NCI-H187 (cell line): ENCODE measurements around the gene GRIN3A.
"Not testable (repeated sequence)": the region's sequence is repeated elsewhere in the genome, so short reads cannot be mapped to it uniquely, and the experiment has no call there.

Source experiments
- DNase-seq, 2 experiments: peaks; one replicate each; lab custom pipeline; 2025; lab: John Stamatoyannopoulos, UW

GRIN3A gene

DNA sequence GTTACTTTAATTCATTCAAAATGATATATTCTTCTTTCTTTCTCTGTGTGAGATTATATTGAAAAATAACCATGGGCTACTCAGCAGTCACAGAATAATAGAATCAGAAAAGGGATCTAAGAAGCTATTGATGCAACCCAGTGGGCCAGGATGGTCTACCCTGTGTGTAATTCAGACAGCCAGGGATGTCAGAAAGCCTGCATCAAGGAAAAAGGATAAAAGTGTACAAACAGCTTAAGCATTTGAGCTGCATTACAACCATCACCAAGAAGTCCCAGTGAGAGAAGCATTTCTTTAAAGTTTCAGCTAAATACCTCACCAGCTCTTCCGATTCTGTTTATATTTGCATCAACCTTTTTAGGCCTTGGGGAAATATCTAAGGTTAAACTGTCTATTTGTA lies 105.8 kb downstream of the GRIN3A start:
- DNase-seq, result no peak

DNA sequence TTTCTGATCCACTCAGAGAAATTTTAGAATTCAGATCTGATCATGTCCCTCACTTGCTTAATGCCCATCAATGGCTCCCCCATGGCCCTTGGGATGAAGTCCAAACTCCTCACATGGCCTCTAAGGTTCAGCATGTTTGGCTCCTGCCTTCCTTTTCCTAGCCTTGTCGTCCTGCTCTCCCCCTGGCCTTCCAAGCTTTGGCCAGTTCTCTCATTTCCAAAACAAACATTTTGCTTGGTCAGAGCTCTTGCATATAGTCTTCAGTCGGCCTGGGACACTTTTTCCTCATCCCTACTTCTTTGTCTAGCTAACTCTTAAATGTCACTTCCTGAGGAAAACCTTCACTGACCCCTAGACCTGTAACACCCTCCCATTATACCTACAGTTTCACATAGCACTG lies 106.6 kb downstream of the GRIN3A start:
- DNase-seq, result no peak

DNA sequence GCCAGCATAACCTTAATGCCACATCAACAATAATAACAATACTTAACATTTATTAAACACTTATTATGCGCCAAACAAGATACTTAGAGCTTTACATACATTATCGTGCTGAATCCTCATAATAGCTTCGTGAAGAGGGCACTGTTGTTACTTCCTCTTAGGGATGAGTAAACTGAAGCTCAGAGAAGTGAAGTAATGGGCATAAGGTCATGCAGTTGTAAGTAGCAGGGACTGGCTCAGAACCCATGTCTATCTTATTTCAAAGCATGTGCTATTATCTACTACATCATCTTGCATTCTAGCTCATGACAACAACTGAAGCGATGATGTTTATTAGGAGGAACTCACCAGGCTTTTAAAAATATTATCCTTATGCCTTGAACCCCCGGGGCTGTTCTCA lies 108.8 kb downstream of the GRIN3A start:
- DNase-seq, result no peak

DNA sequence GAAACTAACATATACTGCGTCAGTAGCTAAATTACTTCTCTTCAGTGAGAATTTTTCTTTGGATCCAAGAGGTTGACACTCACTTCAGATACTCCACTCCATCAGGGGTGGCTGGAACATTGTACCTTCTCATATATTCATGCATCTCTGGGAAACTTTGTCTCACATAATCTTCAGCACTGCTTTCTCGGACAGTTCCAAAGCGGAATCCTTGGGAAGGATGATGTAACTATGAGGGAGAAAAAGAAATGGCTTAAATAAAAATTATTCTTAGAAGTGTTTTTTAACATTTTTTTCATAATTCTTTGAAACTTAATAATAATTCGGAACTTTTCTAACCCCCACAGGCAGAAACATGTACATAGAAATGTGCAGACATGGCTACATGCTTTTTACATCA lies 110.3 kb downstream of the GRIN3A start:
- DNase-seq, result no peak

DNA sequence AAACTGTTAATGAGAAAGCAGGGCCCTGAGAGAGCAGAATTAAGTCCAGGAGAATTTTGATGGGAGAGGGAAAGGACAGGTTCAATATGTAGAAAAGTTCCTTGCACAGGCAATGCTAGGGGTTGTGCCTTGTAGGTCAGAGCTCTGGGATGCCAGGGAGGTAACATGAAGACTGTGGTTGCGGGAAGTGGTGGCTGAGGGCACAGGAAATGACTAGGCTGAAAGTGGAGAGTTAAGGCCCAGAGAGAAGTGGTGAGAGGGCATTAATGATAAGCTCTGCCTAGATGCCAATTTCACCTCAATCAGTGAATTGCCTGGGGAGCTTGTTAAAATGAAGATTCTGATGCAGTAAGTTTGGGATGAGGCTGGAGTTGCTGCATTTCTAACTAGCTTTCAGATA lies 112.2 kb downstream of the GRIN3A start:
- no peak for DNase-seq

DNA sequence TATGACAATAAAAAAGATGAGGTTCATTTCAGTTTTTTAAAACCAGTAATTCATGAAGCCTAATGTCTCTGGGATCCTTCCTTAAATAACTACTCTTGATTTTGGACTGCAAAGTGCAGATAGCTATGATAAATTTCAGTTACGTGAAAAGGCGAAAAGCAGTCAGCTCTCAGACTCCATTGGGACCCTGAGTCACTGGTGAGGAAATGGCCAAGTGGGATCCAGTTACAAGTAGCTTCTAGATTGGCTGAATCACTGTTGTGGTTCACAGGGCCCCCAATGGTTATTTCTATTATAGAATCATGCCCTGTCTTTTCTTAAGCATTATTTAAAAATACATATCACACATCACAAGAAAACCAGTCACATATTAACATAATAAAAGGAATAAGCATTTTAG lies 112.6 kb downstream of the GRIN3A start:
- no peak for DNase-seq

DNA sequence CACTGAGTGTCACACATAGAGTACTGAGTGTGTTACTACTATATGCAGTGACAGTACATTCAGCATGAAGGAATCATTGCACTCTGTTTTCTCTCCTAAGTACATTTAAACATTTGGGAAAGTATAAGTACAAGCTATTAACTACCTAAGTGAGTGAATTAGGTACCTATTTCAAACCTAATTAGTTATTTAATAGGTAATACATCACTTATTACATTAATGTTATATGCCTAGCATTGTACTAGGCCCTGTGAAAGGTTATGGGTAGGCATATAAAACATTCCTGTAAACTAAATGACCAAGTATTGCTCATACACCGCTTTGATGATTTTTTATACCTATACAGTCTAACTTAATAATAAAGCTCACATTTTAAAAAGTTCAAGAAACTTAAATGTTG lies 118.0 kb downstream of the GRIN3A start:
- DNase-seq, result no peak

DNA sequence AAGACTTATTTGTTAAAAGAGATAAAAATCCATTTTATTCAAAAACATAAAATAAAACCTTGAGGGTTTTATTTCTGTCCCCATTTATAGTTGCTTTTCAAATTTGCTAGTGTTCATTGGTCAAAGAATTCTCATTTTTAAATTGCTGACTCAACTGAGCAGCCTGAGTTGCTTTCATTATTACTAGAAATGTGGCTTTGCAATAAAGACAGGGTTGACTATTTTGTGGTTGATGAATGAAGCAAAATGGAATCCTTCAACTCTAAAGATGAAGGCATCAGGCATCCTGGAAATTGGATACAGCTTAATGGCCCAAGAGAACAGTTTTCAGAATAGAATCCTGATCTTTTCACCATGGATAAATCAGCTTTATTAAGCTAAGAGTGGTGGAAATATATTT lies 119.7 kb downstream of the GRIN3A start:
- no peak for DNase-seq

DNA sequence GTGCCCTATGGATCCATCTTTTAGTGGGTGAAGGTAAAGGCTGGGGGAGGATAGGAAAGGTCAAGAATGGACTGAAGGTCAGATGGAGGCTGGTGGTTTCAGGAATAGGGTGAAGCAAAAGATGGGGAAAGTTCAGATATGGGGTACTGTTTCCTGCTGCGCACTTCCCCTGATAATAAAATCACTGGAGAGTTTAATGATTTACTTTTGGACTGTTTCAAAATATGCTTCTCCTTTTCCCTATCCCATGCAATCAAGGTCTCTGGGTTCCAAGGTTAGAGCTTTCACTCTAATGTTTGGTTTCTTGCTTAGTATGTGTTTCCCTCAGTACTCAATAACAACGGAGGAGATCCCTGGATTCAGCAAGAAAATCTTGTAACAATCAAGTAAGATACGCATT lies 132.9 kb downstream of the GRIN3A start:
- no peak for DNase-seq

DNA sequence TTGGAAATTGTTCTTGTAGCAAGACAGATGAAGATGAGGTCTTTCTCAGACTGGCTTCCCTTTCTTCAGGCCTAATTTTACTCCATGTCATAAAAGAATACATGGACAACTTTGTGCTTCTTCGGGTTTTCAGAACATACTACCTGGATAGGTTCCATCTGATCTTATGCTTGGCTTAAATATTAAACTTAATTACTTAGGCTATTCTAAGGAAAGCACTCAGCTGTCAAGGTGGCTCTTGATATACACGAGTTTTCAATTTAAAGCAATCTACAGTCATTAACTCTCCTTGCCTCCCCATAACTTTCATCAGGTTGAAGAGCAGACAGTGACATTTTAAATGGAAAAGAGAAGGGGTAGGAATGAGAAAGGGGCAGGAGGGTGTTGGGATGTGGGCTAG lies 134.2 kb downstream of the GRIN3A start:
- no peak for DNase-seq

DNA sequence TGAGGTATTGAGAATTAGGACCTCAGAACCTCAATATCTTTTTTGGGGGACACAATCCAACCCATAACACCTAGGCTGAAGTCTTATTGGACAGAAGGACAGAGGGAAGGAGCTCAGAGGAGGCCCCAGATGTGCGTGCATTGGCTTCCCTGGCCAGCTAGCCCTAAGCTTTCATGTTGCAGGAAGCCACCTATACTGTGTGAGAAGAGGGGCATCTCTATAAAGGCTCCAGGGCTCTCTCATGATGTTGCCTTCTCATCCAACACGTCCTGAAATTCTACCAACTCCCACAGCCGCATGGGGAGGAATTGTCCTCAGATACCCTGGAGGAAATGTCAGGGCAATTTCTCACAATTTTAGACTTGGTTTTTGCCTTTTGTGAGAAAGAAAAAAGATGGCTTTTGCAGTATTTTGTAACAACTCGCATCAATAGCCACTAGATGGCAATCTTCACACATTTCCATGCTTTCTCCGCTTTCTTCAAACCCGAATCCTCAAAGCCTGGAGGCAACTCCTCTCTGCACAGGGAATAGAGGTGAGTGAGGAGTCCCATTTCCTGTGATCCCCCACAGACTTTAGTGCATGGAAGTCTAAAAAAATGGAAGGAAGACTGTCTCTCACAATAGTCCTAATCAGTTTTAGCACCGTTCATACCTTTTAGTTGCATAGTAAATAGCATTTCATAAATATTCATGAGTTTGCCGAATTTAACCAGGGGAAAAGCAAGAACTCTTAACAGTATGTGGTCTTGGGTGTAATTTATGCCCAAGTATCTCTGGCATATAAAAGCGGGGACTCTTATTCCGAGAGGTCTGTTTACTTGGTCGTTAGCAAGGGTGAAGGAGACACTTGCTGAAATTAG lies 136.3 kb downstream of the GRIN3A start:
- no peak for DNase-seq

DNA sequence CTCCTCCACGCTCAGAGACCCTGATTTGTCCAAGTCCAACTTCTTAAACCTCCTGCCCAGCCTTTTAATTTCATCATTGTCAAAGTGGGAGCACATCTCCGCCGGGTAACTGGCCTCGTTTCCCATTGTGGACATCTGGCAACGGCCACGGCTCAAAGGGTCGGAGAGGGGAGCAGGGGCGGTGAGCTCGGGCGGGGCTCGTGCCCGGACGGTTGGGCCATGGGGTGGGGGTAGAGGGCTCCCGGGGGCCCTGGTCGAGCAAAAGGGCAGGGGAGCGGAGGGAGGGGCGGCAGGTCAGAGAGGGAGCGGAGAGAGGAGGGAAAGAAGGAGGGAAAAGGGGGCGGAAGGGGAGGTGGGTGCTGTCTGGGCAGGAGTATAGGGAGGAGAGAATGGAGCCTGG lies 143.7 kb downstream of the GRIN3A start, which contains the start of gene PPP3R2:
PPP3R2 (minus strand) TSS at position 174 of the 400 bp plus-strand sequence; CDS start at position 126, 48 bp downstream.
- no peak for DNase-seq

DNA sequence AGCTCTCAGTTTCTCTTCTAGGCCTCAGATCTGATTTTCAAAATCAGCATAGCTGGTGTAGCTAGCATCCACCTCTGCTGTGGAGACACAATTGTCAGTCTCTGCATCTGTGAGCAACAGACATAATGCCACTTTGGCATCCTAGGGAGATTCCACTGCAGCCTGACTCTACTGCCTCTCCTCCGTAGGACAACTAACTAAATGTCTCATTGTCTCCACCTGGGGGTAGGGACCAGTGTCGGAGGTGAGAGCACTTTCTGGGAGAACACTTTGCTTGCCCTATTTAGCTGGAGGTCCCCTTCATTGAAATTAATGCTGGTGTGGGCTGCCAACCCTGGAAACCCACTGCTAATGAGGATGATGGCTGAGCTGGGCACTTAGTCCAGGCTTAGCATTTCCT lies 145.1 kb downstream of the GRIN3A start:
- DNase-seq, result no peak

DNA sequence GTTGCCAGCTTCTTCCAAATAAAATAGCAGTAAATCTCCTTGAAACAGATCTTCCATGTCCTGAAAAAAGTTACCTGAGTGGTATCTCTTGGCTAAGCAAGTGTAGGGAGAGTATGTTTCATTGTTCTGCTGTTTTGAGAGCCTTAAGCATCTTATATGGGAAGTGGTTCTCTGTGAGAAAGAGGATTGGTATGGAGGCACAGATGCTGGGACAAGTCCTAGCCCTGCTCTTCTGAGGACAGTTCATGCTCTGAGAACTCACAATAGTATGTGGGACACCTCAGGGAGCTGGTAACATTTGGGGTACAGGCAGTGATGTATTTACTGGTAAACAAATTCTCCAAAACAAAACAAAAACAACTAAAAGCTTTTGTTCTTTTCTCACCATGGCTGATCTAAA lies 145.7 kb downstream of the GRIN3A start:
- DNase-seq, result no peak

DNA sequence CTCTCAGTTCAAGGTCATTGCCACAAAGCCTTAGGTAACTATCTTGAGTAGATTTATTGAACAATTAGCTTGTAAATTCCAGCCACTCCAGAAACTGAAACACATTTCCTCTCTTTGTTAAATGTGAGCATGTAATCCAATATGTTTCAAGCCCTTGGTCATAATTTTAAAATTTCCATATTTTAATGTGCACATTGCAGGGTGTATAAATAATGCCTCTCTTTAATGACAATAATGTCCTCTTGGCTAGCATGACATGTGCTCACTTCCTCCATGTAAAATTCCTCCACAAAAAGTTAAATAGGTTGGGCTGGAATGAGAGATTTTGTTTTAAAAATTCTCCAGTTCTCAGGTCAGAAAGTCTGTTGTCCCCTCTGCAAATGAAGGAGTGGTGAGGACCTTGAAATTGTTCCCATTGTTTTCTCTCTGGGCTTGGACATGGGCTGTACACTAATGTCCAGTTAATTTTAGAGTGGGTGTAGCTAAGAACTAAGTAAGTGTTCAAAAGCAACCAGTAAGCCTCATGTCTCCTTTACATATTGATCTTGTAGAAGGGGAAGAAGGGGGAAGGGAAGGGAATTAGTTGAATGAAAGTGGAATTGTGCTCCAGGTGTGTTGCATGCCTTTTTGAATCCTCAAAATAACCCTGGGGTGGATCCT lies 146.5 kb downstream of the GRIN3A start:
- no peak for DNase-seq

DNA sequence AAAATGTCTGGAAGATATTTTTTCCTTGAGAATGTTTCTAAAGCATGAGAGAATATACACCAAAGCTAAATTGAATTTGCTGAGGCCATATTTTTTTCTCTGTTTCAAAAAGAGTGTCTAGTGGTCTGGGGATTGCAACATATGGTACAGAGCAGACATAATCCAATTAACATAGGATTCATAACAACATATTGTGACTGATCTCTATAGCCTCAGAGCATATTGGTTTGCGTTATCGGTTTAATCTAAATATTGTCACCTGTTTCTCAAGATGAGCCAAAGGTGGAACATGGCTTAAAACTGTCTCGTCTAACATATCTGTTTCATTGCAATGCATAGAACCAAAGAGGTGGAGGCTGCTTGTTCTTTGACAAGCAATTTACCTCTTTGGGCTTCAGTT lies 147.5 kb downstream of the GRIN3A start:
- no peak for DNase-seq

DNA sequence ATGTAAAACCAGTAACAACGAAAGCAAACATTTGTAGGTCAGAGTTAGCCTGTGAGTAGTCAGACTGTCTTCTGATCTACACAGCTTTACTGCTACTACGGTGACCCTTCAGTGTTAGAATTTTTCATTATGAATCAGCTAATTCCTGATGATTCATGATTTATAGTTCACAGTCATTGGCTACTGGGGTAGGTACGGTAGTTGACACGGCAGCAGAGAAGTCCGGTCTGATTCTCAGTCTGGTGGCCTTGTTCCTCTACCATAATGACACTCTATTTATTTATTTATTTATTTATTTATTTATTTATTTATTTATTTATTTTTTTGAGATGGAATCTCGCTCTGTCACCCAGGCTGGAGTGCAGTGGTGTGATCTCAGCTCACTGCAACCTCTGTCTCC lies 148.4 kb downstream of the GRIN3A start:
- not testable (repeated sequence) for DNase-seq

DNA sequence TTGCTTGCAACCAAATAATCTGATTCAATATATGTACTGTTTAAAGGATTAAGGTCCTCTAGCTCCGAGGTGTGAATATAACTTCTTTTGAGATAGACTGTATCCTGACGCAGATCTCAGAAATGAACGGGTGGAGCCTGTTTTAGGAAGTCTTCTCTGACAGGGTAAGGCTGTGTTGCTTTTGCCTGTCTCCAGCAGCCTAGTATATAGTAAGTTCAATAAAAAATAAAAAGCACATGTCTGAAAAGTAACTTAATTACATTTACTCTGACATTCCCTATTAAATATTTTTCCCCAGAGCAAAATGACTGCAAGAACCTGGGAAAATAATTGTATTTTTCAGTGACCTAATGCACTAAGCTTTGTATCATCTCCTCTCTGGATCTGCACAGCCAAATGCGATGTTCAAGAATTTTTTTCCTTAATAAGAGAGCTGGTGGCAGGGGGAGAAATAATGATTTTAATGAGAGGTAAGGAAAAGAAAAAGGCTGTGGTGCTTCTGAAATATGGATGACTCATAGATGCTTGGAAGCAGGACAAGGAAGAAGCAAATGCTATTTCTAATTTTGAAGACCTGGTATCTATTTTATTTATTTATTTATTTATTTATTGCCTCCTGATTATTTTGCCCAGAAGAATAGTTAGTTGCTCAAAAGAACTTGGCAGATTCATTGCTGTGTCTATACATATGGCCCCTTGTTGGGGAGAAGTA lies 151.0 kb downstream of the GRIN3A start:
- DNase-seq, result no peak

DNA sequence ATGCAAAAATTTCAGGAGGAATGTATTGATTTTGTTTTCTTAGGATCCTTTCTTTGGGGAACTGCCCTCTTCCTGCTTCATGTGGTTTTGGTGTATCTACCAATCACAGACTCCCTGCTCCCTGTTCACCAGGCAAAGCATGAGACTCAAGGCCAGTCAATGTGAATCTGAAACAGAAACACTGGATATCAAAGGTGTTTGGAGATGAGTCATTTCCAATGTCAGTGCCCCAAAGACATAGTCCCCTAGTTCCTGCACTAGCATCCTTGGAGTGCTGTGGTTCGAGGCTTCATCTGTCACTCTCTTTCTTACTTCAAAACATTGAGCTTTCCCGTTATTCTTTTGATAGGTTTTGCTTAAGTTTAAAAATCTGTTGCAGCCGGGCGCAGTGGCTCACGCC lies 151.8 kb downstream of the GRIN3A start:
- no peak for DNase-seq

DNA sequence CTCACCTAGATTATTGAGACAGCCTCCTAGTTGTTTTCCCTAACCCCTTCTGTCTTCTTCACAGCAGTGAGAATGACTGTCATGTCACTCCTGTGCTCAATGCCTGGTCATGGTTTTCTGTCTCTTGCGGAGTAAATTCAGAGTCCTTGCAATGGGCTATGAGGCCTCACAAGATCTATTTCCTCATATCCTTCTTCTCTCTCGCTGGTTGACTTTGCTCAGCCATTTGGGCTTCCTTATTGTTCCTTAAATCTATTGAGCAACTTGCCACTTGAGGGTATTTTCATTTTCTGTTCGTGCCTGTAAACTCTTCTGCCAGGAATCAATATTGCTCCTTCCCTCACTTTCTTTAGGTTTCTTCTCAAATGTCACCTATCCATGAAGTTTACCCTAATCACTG lies 152.7 kb downstream of the GRIN3A start:
- no peak for DNase-seq

DNA sequence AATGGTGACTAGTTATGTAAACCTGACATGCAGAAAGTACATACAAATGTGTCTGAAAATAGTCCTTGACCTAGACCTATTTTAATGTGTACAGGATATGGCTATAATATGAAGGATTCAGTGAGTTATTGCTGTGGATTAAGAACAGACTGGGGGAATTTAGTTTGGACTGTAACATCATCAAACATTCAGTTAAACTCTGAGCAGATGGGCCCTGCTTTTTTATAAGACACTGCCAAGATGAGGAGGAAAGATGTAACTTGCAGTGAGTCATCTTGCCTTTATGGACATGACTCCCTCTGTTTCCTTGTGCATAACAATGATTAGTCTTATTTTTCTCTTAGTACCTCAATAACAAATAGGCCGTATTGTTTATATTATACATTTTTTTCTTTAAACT lies 155.9 kb downstream of the GRIN3A start:
- DNase-seq, result no peak

DNA sequence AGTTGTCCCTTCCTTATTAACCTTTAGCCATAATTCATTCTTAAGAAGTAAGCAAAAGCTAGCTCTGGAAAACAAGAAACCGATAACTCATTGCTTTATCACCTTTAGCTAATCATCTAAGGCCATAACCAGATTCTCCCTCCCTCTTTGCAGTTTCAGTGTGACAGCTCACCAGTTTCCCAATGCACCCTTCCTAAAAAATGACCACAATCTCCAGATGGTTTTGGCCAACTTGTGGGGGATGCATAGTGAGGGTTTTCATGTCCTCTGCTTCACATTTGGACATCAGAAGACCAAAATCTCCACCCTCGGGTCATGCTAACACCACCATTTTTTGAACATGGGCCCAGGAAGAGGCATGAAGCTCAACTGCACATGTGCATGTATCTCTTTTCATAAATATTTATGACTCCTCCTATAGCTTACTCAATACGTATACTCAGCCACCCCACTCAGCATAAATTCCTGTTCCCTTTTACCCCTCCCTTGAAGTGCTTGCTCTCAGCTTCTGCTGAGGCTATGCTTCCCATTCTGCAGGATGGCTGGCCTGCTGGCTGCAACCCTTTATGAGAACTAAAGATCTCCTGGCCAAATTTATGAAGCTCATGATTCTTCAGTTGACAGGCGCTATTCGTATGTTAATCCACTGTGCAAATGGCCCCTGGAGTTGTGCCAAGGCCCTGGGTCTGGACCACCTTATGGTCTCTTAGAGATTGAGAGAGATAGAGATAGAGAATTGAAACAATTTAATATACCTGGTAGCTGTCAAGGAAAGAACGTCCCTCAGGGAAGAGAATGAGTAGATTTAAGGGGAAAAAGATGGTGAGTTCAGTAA lies 158.5 kb downstream of the GRIN3A start:
- no peak for DNase-seq
